Measurements from ENCODE around the gene MPL. TPM values are rescaled to one million over a fixed set of nuclear protein-coding genes. Genes with fewer than 3 reads are reported as not detected.

Gene MPL
- polyA plus RNA-seq (2012; ENCODE audit: insufficient read length, low read depth) = not detected

- no peak for TF ChIP-seq TAF1 (IDR thresholded peaks at IDR 0.05; ENCODE audit: borderline replicate concordance, insufficient read depth, low read length)
- TF ChIP-seq SIN3A (IDR thresholded peaks at IDR 0.05; ENCODE audit: borderline replicate concordance, insufficient read depth, low read length) = no peak
- TF ChIP-seq FOXP2 (optimal IDR thresholded peaks at IDR 0.05; ENCODE audit: borderline replicate concordance, extremely low read depth, extremely low read length, insufficient read depth) = no peak
- no peak for TF ChIP-seq POLR2AphosphoS5 (IDR thresholded peaks at IDR 0.05; ENCODE audit: low read depth, low read length)
- no peak for TF ChIP-seq REST (IDR thresholded peaks at IDR 0.05; ENCODE audit: insufficient read depth in 1 of 2, low read depth in 2 of 2, low read length in 2 of 2)
Measured at GRCh38 chr1:43337588-43337987, at the start of gene MPL. Gene MPL, plus strand, starts transcription at chr1:43337818. Its CDS starts 31 bp downstream, at chr1:43337849.

- no peak for TF ChIP-seq POLR2AphosphoS5 (IDR thresholded peaks at IDR 0.05; ENCODE audit: low read depth, low read length)
- no peak for TF ChIP-seq REST (IDR thresholded peaks at IDR 0.05; ENCODE audit: insufficient read depth in 1 of 2, low read depth in 2 of 2, low read length in 2 of 2)
- TF ChIP-seq TAF1 (IDR thresholded peaks at IDR 0.05; ENCODE audit: borderline replicate concordance, insufficient read depth, low read length) = no peak
- TF ChIP-seq SIN3A (IDR thresholded peaks at IDR 0.05; ENCODE audit: borderline replicate concordance, insufficient read depth, low read length) = no peak
- no peak for TF ChIP-seq FOXP2 (optimal IDR thresholded peaks at IDR 0.05; ENCODE audit: borderline replicate concordance, extremely low read depth, extremely low read length, insufficient read depth)
Measured at GRCh38 chr1:43288058-43288784, 49.4 kb upstream of the MPL start.

GRCh38 chr1:43288785-43289706 lies 48.6 kb upstream of the MPL start:
- no peak for TF ChIP-seq FOXP2 (optimal IDR thresholded peaks at IDR 0.05; ENCODE audit: borderline replicate concordance, extremely low read depth, extremely low read length, insufficient read depth)
- no peak for TF ChIP-seq POLR2AphosphoS5 (IDR thresholded peaks at IDR 0.05; ENCODE audit: low read depth, low read length)
- TF ChIP-seq REST (IDR thresholded peaks at IDR 0.05; ENCODE audit: insufficient read depth in 1 of 2, low read depth in 2 of 2, low read length in 2 of 2) = no peak
- TF ChIP-seq TAF1 (IDR thresholded peaks at IDR 0.05; ENCODE audit: borderline replicate concordance, insufficient read depth, low read length) = no peak
- TF ChIP-seq SIN3A (IDR thresholded peaks at IDR 0.05; ENCODE audit: borderline replicate concordance, insufficient read depth, low read length) = no peak

GRCh38 chr1:43292216-43292615 lies 45.4 kb upstream of the MPL start:
- no peak for TF ChIP-seq POLR2AphosphoS5 (IDR thresholded peaks at IDR 0.05; ENCODE audit: low read depth, low read length)

- TF ChIP-seq SIN3A (IDR thresholded peaks at IDR 0.05; ENCODE audit: borderline replicate concordance, insufficient read depth, low read length) (no peak), POLR2AphosphoS5 (IDR thresholded peaks at IDR 0.05; ENCODE audit: low read depth, low read length) (no peak), REST (IDR thresholded peaks at IDR 0.05; ENCODE audit: insufficient read depth in 1 of 2, low read depth in 2 of 2, low read length in 2 of 2) (no peak), FOXP2 (optimal IDR thresholded peaks at IDR 0.05; ENCODE audit: borderline replicate concordance, extremely low read depth, extremely low read length, insufficient read depth) (no peak), TAF1 (IDR thresholded peaks at IDR 0.05; ENCODE audit: borderline replicate concordance, insufficient read depth, low read length) (no peak)
Measured at GRCh38 chr1:43292679-43293078, 44.9 kb upstream of the MPL start.
